HG02642 (cell line): ENCODE data around the gene MBNL2.
"Not testable (repeated sequence)": the region's sequence is repeated elsewhere in the genome, so short reads cannot be mapped to it uniquely, and the experiment has no call there.

Experiments
- ATAC-seq: cut with Tn5 transposase; IDR thresholded peaks from one replicate; pipeline ENCODE4 v1.9.1; 2021; ENCODE audit warnings: mild to moderate bottlenecking; ENCODE audit not compliant: unreplicated experiment, poor library complexity

The MBNL2 gene

GRCh38 chr13:97339019-97339987, 117.2 kb downstream of the MBNL2 start:
- ATAC-seq = no peak

- peak; percentile 45 for ATAC-seq
Observed at GRCh38 chr13:97339988-97340749, 118.0 kb downstream of the MBNL2 start.

GRCh38 chr13:97341135-97341534, 119.0 kb downstream of the MBNL2 start:
- ATAC-seq = no peak

GRCh38 chr13:97342136-97342535, 120.0 kb downstream of the MBNL2 start:
- ATAC-seq = no peak

GRCh38 chr13:97342936-97343335, 120.8 kb downstream of the MBNL2 start:
- ATAC-seq = no peak

- peak; percentile 60 for ATAC-seq
Observed at GRCh38 chr13:97344265-97345175, 122.4 kb downstream of the MBNL2 start.

GRCh38 chr13:97346097-97346496, 124.0 kb downstream of the MBNL2 start:
- ATAC-seq = no peak

- no peak for ATAC-seq
Observed at GRCh38 chr13:97346561-97347254, 124.6 kb downstream of the MBNL2 start.

GRCh38 chr13:97347255-97347932, 125.3 kb downstream of the MBNL2 start:
- ATAC-seq = no peak

GRCh38 chr13:97348569-97349100, 126.5 kb downstream of the MBNL2 start:
- ATAC-seq = no peak

GRCh38 chr13:97352012-97352411, 129.9 kb downstream of the MBNL2 start:
- not testable (repeated sequence) for ATAC-seq

- no peak for ATAC-seq
Observed at GRCh38 chr13:97352815-97353214, 130.7 kb downstream of the MBNL2 start.

- ATAC-seq = no peak
Observed at GRCh38 chr13:97353927-97354675, 132.0 kb downstream of the MBNL2 start.

- no peak for ATAC-seq
Observed at GRCh38 chr13:97354808-97355207, 132.7 kb downstream of the MBNL2 start.

GRCh38 chr13:97356592-97356991, 134.5 kb downstream of the MBNL2 start:
- no peak for ATAC-seq

GRCh38 chr13:97359181-97360057, 137.3 kb downstream of the MBNL2 start:
- ATAC-seq = peak; percentile 95

GRCh38 chr13:97360610-97361009, 138.5 kb downstream of the MBNL2 start:
- ATAC-seq = no peak
